ENCODE results near the gene ITFG1. TPM values are rescaled to one million over a fixed set of nuclear protein-coding genes. Genes with fewer than 3 reads are reported as not detected.

Gene ITFG1
- total RNA-seq, 1 experiment from 2014 or later = 18.0 TPM

DNA sequence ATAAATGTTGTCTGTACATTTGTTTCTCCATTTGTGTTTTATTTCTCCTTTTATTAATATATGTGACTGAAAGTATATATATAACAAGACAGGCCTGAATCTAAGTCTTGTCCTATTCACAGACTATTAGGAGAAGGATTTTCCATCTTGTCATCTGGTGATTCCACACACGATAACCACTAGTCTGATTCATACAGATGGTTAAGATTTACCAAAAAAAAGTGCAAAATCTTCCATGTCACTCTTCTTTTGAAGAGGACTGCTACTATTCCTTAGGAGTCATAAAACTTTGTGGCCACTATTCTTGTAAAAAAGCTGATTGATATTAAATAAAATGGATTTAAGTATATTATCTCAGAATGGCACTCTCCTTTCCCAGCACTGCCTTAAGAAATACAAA is 156.3 kb downstream of the ITFG1 start:
- no peaks in the 10 kb centered on the region for H3K27me3 Mint-ChIP-seq (ENCODE audit: low read depth)
- H3K9ac ChIP-seq (ENCODE audit: extremely low read depth, insufficient read length, low read length) = no peak overlapping the region
- H2AK5ac ChIP-seq (ENCODE audit: insufficient read length, low read length) = no peak overlapping the region
- H3K4ac ChIP-seq (ENCODE audit: low read depth, low read length) = no peak overlapping the region
- no peak overlapping the region for H3K27ac ChIP-seq (ENCODE audit: insufficient read length, low read depth, low read length)
- no peak overlapping the region for H4K91ac ChIP-seq (ENCODE audit: insufficient read length, low read depth, low read length)
- no peak overlapping the region for H3K23ac ChIP-seq (ENCODE audit: insufficient read length, low read depth, low read length)
- no peak overlapping the region for H3K14ac ChIP-seq (ENCODE audit: insufficient read depth, low read length)
- no peak overlapping the region for H2BK120ac ChIP-seq (ENCODE audit: low read depth, low read length, poor library complexity, severe bottlenecking)
- H4K5ac ChIP-seq (ENCODE audit: insufficient read length, low read depth, low read length) = no peak overlapping the region
- no peak overlapping the region for H2BK20ac ChIP-seq (ENCODE audit: low read depth, low read length, poor library complexity, severe bottlenecking)
- H3K4me2 ChIP-seq (ENCODE audit: insufficient read depth, insufficient read length, low read length) = no peak overlapping the region
- no peaks in the 10 kb centered on the region for H3K79me2 ChIP-seq (ENCODE audit: insufficient read depth, low read length)
- H2BK5ac ChIP-seq (ENCODE audit: insufficient read length, low read length) = no peak overlapping the region
- no peak for DNase-seq
- H2BK15ac ChIP-seq (ENCODE audit: low read depth, low read length) = no peak overlapping the region
- no peaks in the 10 kb centered on the region for H3K27me3 ChIP-seq (ENCODE audit: insufficient read depth, low read length)
- WGBS (ENCODE audit: extremely low coverage, insufficient read length, low lambda C conversion rate) = no CpG with 5 or more reads among the region's 1 CpG
- H3K79me1 ChIP-seq (ENCODE audit: insufficient read depth, low read depth, low read length, poor library complexity, severe bottlenecking) = no peaks in the 10 kb centered on the region
- H3K56ac ChIP-seq (ENCODE audit: insufficient read length, low read depth, low read length) = no peak overlapping the region
- H3K9me3 Mint-ChIP-seq = no peaks in the 10 kb centered on the region
- no peak overlapping the region for H3K18ac ChIP-seq (ENCODE audit: insufficient read length, low read depth, low read length)
- no peak overlapping the region for H2AFZ ChIP-seq (ENCODE audit: low read length)
- no peak overlapping the region for H3K27ac Mint-ChIP-seq
- H3T11ph ChIP-seq (ENCODE audit: low read length) = no peak overlapping the region
- H3K23me2 ChIP-seq (ENCODE audit: insufficient read length, low read depth, low read length, poor library complexity, severe bottlenecking) = no peaks in the 10 kb centered on the region
- H3K9me3 ChIP-seq (ENCODE audit: control insufficient read depth, low read depth, low read length) = no peaks in the 10 kb centered on the region
- no peaks in the 10 kb centered on the region for H3K4me1 ChIP-seq (ENCODE audit: insufficient read depth, low read length)
- peaks cover 0 to 3% (median 1%) of the 10 kb centered on the region in 3 experiments; a peak in 4 of 7 replicates for H3K36me3 Mint-ChIP-seq (ENCODE audit: insufficient read depth in 1 of 3, low read depth in 3 of 3)
- H2BK12ac ChIP-seq (ENCODE audit: insufficient read length, low read depth, low read length) = no peak overlapping the region
- TF ChIP-seq CTCF (conservative IDR thresholded peaks at IDR 0.05) = no peak
- no peak overlapping the region for H3K4me3 Mint-ChIP-seq
- H4K20me1 ChIP-seq (ENCODE audit: control insufficient read depth, insufficient read depth, insufficient read length) = no peaks in the 10 kb centered on the region
- H4K8ac ChIP-seq (replicated peaks; ENCODE audit: insufficient read length, low read depth, low read length) = no peak overlapping the region
- H3K4me1 Mint-ChIP-seq = no peaks in the 10 kb centered on the region
